GM18517 (cell line): ENCODE data around the gene TMEM229A.
"Not testable (repeated sequence)": the region's sequence is repeated elsewhere in the genome, so short reads cannot be mapped to it uniquely, and the experiment has no call there.

Experiments used
- ATAC-seq: cut with Tn5 transposase; IDR thresholded peaks from one replicate; pipeline ENCODE4 v1.9.1; 2021; ENCODE audit warnings: mild to moderate bottlenecking, moderate library complexity; ENCODE audit not compliant: unreplicated experiment

The TMEM229A gene

DNA sequence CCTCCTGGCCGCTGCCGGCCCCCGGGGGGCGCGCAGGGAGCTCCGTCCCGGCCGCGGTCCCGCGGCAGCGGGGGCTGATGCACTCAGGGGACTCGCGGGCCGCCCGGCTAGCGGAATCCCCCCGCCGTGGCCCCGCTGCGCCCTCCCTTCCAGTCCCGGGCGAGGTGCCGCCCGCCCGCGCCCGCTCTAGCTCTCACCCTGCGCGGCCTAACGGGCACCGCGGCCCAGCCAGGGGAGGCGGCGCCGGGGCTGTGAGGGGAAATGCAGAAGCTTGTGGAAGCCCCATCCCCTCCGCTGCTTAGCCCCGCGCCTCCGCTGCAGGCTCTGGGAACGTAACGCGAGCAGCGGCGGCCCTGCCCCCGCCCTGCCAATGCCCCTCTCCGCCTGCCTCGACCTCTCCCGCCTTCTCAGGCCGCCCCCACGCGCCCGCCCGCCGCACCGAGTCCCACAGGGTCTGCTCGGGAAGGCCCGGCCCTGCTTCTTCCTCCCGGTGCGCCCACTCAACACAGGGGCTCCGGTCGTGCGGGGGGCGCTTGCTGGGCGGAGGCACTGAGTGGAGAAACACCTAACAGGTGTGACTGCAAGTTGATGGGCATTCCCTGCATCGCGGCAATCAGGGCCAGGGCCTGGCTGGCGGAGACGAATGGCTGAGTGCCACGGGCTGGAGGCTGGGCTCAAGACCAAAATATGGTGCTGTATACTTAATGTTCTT, 384 bp upstream of the TMEM229A start:
- ATAC-seq: peak; percentile 28

DNA sequence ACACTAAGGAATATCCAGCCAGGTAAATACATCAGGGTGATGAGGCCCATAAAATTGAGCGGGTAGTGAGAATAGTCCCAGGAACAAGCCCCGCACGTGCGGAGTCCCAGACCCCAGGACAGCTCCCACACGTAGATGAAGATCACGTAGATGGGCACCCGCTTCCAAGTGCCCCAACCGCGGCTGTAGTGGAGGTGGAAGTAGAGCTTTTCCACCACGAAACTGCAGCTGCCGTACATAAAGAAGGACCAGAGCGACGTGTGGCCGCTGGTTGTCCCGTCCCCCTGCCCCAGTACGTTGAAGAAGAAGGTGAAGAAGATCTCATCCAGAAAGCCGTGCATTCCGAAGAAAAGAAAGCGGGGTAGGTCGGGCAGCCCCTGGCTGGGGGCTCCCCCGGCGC, 948 bp downstream of the TMEM229A start:
- no peak for ATAC-seq

GRCh38 chr7:124031406-124031805, 1.5 kb downstream of the TMEM229A start:
- no peak for ATAC-seq

GRCh38 chr7:124030964-124031363, 1.9 kb downstream of the TMEM229A start:
- no peak for ATAC-seq

GRCh38 chr7:124029396-124030188, 3.3 kb downstream of the TMEM229A start:
- ATAC-seq: no peak

DNA sequence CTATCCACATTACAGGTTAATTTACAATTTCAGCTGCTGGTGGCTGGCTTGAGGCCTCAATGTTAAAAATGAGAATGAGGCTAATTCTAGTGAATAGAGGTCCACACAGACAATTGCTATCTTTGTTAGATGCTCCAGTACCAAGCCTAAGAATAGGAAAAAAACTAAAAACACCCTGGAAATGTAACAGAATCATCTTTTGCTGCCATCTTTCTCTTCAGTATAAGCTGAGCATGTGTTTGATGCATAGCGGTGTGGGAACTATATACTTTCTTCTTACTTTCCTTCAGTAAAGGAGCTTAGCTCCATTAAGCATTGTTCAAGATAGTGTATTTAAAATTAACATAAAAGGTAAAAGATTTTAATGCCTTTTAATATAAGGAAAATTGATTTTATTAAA, 5.6 kb downstream of the TMEM229A start:
- ATAC-seq: no peak

GRCh38 chr7:124024329-124024728, 8.5 kb downstream of the TMEM229A start:
- ATAC-seq: not testable (repeated sequence)

DNA sequence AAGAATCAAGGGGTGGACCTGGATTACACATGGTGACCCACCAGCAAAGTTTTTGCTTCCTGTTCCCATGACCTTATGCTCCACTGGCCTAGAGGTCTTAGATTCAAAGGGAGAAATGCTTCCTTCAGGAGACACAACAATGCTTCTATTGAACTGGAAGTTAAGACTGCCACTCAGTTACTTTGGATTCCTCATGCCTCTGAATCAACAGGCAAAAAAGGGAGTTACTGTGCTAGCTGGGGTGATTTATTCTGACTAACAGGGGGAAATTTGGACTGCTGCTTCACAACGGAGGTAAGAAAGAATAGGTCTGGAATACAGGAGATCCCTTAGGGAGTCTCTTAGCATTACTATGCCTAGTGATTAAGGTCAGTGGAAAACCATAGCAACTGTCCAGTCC, 10.3 kb downstream of the TMEM229A start:
- ATAC-seq: no peak

DNA sequence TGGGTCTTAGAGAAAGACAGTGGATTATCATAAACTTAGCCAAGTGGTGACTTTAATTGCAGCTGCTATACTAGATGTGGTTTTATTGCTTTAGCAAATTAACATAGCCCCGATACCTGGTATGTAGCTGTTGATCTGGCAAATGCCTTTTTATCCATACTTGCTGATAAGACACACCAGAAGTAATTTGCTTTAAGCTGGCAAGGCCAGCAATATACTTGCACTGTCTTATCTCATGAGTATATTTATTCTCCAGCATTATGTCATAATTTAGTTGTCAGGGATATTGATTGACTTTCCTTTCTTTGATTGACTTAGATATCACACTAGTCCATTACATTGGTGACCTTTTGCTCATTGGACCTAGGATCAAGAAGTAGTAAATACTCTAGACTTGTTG, 12.8 kb downstream of the TMEM229A start:
- ATAC-seq: no peak

GRCh38 chr7:124013306-124013705, 19.6 kb downstream of the TMEM229A start:
- no peak for ATAC-seq

GRCh38 chr7:124012864-124013263, 20.0 kb downstream of the TMEM229A start:
- no peak for ATAC-seq

DNA sequence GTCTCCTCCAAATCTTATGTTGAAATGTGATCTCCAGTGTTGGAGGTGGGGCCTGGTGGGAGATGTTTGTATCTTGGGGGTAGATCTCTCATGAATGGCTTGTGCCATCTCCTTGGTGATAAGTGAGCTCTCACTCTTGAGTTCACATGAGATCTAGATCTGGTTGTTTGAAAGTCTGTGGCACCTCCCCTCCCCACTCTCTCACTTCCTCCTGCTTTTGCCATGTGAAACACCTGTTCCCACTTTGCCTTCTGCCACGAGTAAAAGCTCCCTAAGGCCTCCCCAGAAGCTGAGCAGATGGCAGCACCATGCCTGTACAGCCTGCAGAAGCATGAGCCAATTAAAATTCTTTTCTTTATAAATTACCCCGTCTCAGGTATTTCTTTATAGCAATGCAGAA, 23.5 kb downstream of the TMEM229A start:
- ATAC-seq: no peak

DNA sequence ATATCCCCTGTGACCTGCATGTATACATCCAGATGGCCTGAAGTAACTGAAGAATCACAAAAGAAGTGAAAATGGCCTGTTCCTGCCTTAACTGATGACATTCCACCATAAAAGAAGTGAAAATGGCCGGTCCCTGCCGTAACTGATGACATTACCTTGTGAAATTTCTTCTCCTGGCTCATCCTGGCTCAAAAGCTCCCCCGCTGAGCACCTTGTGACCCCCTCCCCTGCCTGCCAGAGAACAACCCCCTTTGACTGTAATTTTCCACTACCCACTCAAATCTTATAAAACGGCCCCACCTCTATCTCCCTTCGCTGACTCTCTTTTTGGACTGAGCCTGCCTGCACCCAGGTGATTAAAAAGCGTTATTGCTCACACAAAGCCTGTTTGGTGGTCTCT, 24.6 kb downstream of the TMEM229A start:
- not testable (repeated sequence) for ATAC-seq

DNA sequence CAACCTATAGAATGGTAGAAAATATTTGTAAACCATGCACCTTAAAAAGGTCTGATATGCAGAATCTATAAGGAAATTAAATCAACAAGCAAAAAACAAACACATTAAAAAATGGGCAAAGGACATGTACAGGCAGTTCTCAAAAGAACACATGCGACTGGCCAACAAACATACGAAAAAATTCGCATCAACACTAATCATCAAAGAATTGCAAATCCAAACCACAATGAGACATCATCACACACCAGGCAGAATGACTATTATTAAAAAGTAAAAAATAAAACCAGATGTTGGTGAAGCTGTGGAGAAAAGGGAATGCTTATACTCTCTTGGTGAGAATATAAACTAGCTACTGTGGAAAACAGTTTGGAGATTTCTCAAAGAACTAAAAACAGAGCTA, 33.2 kb downstream of the TMEM229A start:
- ATAC-seq: no peak

GRCh38 chr7:123998921-123999320, 33.9 kb downstream of the TMEM229A start:
- no peak for ATAC-seq

- no peak for ATAC-seq
Measured at GRCh38 chr7:123996327-123996625, 36.6 kb downstream of the TMEM229A start.

DNA sequence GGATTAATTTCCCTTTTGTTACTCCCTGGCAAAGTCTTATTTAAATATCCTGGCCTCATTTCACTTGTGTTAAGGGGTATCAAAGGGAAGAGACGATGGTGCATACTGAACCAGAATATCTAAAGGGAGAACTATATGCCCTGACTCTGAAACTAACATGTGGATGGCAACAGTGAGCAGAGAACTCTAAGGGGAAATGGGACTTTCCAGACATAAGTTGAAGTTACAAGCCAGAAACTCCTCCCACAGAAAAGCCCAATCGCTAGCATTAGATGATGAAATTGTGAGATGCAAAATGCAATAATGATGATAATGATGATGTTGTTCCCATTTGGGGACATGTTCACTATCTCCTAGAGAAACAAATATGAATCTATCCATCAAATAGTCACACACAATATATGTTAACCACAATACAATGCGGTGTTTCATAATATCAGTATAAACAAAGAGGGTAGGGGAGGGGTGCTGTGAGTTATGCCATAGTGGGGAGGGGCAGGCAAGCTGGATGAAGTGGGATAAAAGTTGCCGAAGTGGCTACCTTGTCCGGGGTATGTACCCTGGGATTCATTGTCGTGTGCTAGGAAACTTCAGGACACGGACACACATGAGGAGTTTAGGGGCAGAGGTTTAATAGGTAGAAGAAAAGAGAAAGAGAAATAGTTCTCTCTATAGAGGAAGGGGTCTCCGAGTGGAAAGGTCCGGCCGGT, 37.1 kb downstream of the TMEM229A start:
- peak; percentile 74 for ATAC-seq

- no peak for ATAC-seq
Measured at GRCh38 chr7:123994449-123994848, 38.4 kb downstream of the TMEM229A start.

GRCh38 chr7:123993996-123994395, 38.9 kb downstream of the TMEM229A start:
- ATAC-seq: no peak

GRCh38 chr7:123992913-123993518, 39.9 kb downstream of the TMEM229A start:
- no peak for ATAC-seq

DNA sequence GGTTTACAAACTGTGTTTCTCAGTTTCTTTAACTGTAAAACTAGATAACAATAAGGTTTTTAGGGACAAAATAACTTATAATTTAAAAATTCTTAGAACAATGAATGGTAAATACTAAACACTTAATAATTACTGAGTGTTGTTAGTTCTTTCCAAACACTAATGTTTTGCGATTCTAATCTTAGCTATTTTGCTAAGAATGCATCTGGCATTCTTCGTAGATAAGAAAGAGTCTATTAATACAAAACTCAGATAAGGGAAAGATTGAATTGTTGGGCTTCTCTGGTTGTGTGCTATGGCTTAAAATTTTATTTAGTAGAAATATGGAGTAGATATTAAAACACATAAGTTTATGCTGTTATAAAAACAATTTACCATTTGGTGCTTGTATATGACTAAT, 45.4 kb downstream of the TMEM229A start:
- no peak for ATAC-seq
